Pancreas (tissue), 10 donors: ENCODE measurements around the gene TMCC1. TPM values are rescaled to one million over a fixed set of nuclear protein-coding genes. Genes with fewer than 3 reads are reported as not detected.

ENCODE experiments used
- ATAC-seq, 4 donors: fragments of 200-7000 bp; cut with Tn5 transposase; one replicate each; pipeline versions ENCODE4 v1.8.0 to v1.9.1; 2020; ENCODE audit warnings: mild to moderate bottlenecking in 4 of 4, moderate library complexity in 4 of 4
- DNase-seq, 6 donors: peaks; one replicate each; pipeline ENCODE4 v3.0.0-alpha.2; 2020
- FAIRE-seq: peaks from 2 replicates; lab custom pipeline; 2012; peaks lifted over from hg19 to GRCh38; lab: Jason Lieb, UNC
- H3K27ac ChIP-seq, 4 donors: fragments of 200-600 bp; sonication (generic); 1 replicate in 3 of 4; 2 replicates in 1 of 4; pipeline versions ENCODE4 v1.5.0 to v1.8.0; 2020
- H3K27me3 ChIP-seq, 4 donors: fragments of 200-600 bp; one replicate each; pipeline ENCODE4 v1.8.0; 2021
- H3K36me3 ChIP-seq, 3 donors: fragments of 200-600 bp; sonication (generic) in 1 of 3; one replicate each; pipeline versions ENCODE4 v1.5.0 to v1.8.0; 2020 to 2021
- H3K4me1 ChIP-seq, 3 donors: fragments of 200-600 bp; one replicate each; pipeline ENCODE4 v1.8.0; 2021
- H3K4me3 ChIP-seq, 4 donors: fragments of 200-600 bp; sonication (generic) in 2 of 4; one replicate each; pipeline versions ENCODE4 v1.5.0 to v1.8.0; 2020 to 2021
- H3K9me3 ChIP-seq, 4 donors: fragments of 200-600 bp; one replicate each; pipeline ENCODE4 v1.8.0; 2021
- CTCF ChIP-seq, 4 donors: fragments of 200-600 bp; sonication (generic) in 3 of 4; IDR thresholded peaks; one replicate each; pipeline versions ENCODE4 v1.5.0 to v1.8.0; 2021; ENCODE audit warnings: antibody characterized with exemption in 4 of 4
- WGBS, 2 donors: extraction: QIAGEN DNeasy Blood & Tissue Kit; methylation state at CpG; one replicate each; pipeline ENCODE4 v1.1.7; 2013; 5-methylcytosine and 5-hydroxymethylcytosine counted together
- intact Hi-C, 3 donors: fragments of 100-400 bp; cut with DNase I; formaldehyde crosslinking; loops; one replicate each; pipeline versions ENCODE4 v1.11.1 to v1.14.2; 2022
- polyA plus RNA-seq, 2 donors: library from polyadenylated mRNA; stranded (reverse); fragments of 200-250 nt; gene quantifications; one replicate each; pipeline ENCODE4 v1.2.3, GENCODE V29; 2013
- total RNA-seq, 6 donors: library from RNA; stranded (reverse); fragmentation: NEBNext Ultra II Directional in 4 of 6; extraction: Animal tissue kit (Norgen Biotek cat#: 25700) in 4 of 6; gene quantifications; one replicate each; pipeline versions ENCODE4 v1.2.1 to v1.2.4, GENCODE V29; 2021 to 2023
- donor health status: healthy with polysubstance abuse.
- donor health status: DM: no; HTN: no; CAD: no; lungs with moderate emphysema.
- donor health status: DM: no; HTN: no; CAD: no.
- donor health status: control.
- donor health status: control.
- donor health status: Bipolar disorder and iron deficiency.
- donor health status: DM: yes; HTN: yes; CAD: no.
- donor health status: DM: no; HTN: no; CAD: no.
- donor health status: DM: no; HTN: no; CAD: no.
- donor health status: DM: yes; HTN: yes; CAD: no.

The TMCC1 gene
- total and polyA plus RNA-seq, 8 donors: 5.6 to 27.5 (median 16.9) TPM

- FAIRE-seq: no peak
- peaks cover 4 to 15% (median 7%) of the 10 kb centered on the region in 3 donors for H3K4me1 ChIP-seq
- no peak for TF ChIP-seq CTCF (IDR thresholded peaks at IDR 0.05)
Observed at GRCh38 chr3:129604767-129605166, 288.7 kb downstream of the TMCC1 start.

GRCh38 chr3:129603991-129604749 lies 289.3 kb downstream of the TMCC1 start:
- 80 to 81% methylated on average over 8 of the region's 8 CpGs for WGBS, 2 donors
- peaks cover 4 to 10% (median 7%) of the 10 kb centered on the region in 3 donors for H3K4me1 ChIP-seq
- no peaks in the 10 kb centered on the region for H3K36me3 ChIP-seq
- no peak for FAIRE-seq
- DNase-seq: no peak
- peak overlapping the region in 2 of 4 donors; percentile 3 to 50 for H3K27ac ChIP-seq
- no peak for ATAC-seq
- peak overlapping the region in 3 of 4 donors; percentile 31 to 65 (median 40) for H3K4me3 ChIP-seq
- intact Hi-C loops: no loop called here
- H3K27me3 ChIP-seq: no peaks in the 10 kb centered on the region
- no peak for TF ChIP-seq CTCF (IDR thresholded peaks at IDR 0.05)
- no peaks in the 10 kb centered on the region for H3K9me3 ChIP-seq

More at GRCh38 chr3:129604767-129605166, 288.7 kb downstream of the TMCC1 start:
- 67 to 73% methylated on average over 12 of the region's 12 CpGs for WGBS, 2 donors
- DNase-seq (no peak), ATAC-seq (no peak)
- no peaks in the 10 kb centered on the region for H3K27me3 ChIP-seq
- no peaks in the 10 kb centered on the region for H3K36me3 ChIP-seq
- intact Hi-C loops: no loop called here
- H3K4me3 ChIP-seq: peak overlapping the region in 3 of 4 donors; percentile 31 to 65 (median 40)
- H3K27ac ChIP-seq: no peak overlapping the region
- H3K9me3 ChIP-seq: no peaks in the 10 kb centered on the region

GRCh38 chr3:129603561-129603942 lies 290.0 kb downstream of the TMCC1 start:
- H3K36me3 ChIP-seq: no peaks in the 10 kb centered on the region
- FAIRE-seq (no peak), ATAC-seq (no peak), DNase-seq (no peak)
- TF ChIP-seq CTCF (IDR thresholded peaks at IDR 0.05): no peak
- peak overlapping the region in 2 of 4 donors; percentile 40 to 65 for H3K4me3 ChIP-seq
- peak overlapping the region in 3 of 4 donors; percentile 3 to 50 (median 32) for H3K27ac ChIP-seq
- intact Hi-C loops: no loop called here
- H3K27me3 ChIP-seq: no peaks in the 10 kb centered on the region
- H3K9me3 ChIP-seq: no peaks in the 10 kb centered on the region
- H3K4me1 ChIP-seq: peaks cover 4 to 10% (median 7%) of the 10 kb centered on the region in 3 donors
- 67 to 72% methylated on average over 7 of the region's 7 CpGs for WGBS, 2 donors

- H3K4me3 ChIP-seq: peak overlapping the region in 2 of 4 donors; percentile 40 to 65
Observed at GRCh38 chr3:129602730-129603560, 290.6 kb downstream of the TMCC1 start.

More at GRCh38 chr3:129602730-129603560, 290.6 kb downstream of the TMCC1 start:
- peak overlapping the region in 3 of 4 donors; percentile 3 to 50 (median 32) for H3K27ac ChIP-seq
- intact Hi-C loops: no loop called here
- no peaks in the 10 kb centered on the region for H3K9me3 ChIP-seq
- DNase-seq (peak in 5 of 6 donors; percentile 69 to 85 (median 77)), ATAC-seq (peak; percentile 60 to 77 (median 68)), FAIRE-seq (no peak)
- no peaks in the 10 kb centered on the region for H3K36me3 ChIP-seq
- H3K27me3 ChIP-seq: no peaks in the 10 kb centered on the region
- H3K4me1 ChIP-seq: peaks cover 4 to 10% (median 7%) of the 10 kb centered on the region in 3 donors
- TF ChIP-seq CTCF (IDR thresholded peaks at IDR 0.05): no peak
- 43 to 44% methylated on average over 15 of the region's 15 CpGs for WGBS, 2 donors
